Ammon's horn (tissue), 1 donor: Measurements from ENCODE around the gene MIA.
"Not testable (repeated sequence)": the region's sequence is repeated elsewhere in the genome, so short reads cannot be mapped to it uniquely, and the experiment has no call there.

Experiments
- DNase-seq: peaks from one replicate; pipeline ENCODE4 v3.0.0-alpha.2; 2016; ENCODE audit warnings: low spot score

Gene MIA

DNA sequence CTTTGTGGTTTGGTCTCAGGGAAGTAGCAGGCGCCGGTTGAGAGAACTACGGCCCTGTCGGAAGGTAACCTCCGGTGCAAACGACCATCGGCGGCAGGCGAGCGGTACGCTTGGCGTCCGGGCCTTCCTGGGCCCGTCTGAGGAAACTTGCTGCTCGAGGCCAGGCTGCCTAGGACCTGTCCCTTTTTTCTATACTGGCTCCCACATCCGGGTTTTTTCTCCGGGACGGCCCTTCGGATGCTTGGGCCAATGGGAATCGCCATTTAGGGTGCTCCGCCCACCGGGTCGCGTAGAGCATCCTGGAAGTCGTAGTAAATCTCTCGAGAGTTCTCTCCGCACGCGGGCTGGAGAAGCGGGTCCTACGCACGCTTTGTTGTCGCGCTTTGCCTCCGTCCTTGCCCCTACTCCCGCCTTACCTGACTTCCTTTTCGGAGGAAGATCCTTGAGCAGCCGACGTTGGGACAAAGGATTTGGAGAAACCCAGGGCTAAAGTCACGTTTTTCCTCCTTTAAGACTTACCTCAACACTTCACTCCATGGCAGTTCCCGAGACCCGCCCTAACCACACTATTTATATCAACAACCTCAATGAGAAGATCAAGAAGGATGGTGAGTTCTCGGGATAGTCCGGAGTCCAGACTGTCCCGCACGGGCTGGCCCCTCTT, 24.3 kb upstream of the MIA start, which contains the start of gene SNRPA:
TSS of gene SNRPA (plus strand) at position 330 of the 664 bp plus-strand sequence. CDS start at position 536, 206 bp downstream.
- peak; percentile 97 for DNase-seq

DNA sequence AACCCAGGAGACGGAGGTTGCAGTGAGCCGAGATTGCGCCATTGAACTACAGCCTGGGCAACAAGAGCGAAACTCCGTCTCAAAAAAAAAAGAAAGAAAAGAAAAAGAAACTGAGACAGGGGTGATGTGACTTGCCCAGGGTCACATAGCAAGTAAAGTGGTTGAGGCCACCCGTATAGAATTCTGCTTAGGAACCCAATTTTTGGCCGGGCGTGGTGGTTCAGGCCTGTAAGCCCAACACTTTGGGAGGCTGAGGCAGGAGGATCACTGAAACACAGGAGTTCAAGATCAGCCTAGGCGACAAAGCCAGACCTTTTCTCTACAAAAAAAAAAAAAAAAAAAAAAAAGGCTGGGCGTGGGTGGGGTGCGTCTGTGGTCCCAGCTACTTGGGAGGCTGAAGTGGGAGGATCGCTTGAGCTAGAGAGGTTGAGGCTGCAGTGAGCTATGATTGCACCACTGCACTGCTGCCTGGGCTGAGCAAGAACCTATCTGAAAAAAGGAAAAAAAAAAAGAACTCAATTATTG, 23.0 kb upstream of the MIA start:
- no peak for DNase-seq

DNA sequence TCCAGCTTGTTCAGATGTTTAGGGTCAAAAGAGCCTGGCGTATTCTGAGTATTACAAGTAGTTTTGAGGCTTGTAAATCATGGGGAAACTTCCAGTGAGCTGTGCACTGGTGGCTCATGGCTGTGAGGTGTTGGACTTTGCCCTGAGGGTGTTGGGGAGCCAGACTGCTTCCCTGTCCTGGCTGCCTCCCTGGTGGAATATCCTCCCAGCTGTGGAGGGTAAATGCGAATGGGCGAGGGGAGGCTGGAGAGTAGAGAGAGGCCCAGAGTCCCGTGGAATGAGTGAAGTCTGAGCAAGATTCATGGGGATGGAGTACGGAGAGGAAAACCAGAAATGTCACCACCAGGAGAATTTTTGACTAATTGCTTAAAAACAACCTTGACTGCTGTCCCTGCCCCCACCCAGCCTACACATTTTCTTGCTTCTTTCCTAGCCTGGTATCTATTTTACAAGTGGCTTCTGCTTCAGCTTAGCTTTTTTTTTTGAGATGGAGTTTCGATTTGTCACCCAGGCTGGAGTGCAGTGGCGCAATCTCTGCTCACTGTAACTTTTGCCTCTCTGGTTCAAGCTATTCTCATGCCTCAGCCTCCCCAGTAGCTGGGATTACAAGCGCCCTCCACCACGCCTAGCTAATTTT, 20.6 kb upstream of the MIA start:
- peak; percentile 13 for DNase-seq

DNA sequence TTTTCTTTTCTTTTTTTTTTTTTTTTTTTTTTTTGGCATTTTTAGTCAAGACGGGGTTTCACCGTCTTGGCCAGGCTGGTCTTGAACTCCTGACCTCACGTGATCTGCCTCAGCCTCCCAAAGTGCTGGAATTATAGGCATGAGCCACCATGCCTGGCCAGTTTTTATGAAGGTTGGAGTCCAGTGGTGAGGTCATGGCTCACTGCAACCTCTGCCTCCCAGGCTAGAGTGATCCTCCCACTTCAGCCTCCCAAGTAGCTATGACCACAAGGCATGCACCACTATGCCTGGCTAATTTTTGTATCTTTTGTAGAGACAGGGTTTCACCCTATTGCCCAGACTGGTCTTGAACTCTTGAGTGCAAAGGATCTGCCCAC, 20.1 kb upstream of the MIA start:
- no peak for DNase-seq

DNA sequence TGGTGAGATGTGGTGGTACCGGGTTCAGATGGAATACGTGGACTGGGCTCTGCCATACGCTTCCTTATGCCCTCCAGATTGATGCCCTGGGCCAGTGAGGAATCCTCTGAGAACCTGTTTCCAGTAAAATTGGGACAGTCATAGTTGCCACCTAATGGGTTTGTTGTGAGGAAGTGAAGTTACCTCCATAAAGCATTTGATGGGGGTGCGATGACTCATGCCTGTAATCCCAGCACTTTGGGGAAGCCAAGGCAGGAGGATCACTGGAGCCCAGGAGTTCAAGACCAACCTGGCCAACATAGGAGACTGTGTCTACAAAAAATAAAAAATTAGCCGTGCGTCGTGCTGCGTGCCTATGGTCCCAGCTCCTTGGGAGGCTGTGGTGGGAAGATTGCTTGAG, 19.5 kb upstream of the MIA start:
- DNase-seq: no peak

DNA sequence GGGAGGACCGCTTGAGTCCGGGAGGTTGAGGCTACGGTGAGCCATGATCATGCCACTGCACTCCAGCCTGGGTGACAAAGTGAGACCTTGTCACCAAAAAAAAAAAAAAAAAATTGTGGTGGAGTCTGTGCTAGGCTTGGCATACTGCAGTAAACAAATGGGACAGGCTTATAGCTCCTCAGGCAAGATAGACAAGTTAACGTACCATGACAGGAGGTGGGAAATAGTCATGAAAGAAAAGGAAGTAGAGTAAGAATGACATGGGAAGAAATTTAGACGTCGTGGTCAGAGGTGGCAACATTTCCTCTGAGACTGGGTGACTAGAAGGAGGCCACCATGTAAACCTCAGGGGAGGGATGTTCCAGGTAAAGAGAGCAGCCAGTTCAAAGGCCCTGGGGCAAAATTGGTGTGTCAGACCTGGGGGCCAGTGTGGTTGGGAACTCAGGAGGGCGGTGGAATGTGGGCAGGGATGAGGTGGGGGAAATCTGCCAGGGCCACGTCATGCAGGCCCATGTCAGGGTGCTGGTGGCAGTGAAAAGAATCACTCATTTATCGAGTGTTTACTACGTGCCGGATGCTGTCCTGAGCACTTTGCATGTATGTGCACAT, 18.7 kb upstream of the MIA start:
- DNase-seq: no peak

DNA sequence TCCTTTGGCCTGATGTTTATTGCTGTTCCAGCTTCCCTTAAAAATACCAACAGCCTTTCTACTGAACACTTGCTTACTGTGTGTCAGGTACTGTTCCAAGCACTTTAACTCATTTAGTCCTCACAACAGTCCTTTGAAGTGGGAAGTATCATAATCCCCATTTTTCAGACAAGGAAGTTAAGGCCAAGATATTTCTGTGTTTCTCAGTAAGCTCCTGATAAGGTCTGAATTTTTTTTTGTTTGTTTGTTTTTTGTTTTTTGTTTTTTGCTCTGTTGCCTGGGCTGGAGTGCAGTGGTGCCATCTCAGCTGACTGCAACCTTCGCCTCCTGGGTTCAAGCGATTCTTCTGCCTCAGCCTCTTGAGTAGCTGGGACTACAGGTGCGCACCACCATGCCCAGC, 16.8 kb upstream of the MIA start:
- DNase-seq: no peak

DNA sequence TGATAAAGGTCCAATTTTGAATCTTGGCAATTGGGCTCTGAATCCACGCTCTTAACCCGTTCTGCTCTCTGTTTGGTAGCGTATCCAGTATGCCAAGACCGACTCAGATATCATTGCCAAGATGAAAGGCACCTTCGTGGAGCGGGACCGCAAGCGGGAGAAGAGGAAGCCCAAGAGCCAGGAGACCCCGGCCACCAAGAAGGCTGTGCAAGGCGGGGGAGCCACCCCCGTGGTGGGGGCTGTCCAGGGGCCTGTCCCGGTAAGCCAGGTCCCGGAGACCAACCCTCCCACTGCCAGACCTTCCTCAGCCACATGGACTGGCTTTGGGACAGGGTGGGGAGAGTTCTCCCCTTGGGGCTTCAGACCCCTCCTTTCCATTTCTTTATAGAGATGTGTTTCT, 16.0 kb upstream of the MIA start:
- no peak for DNase-seq

DNA sequence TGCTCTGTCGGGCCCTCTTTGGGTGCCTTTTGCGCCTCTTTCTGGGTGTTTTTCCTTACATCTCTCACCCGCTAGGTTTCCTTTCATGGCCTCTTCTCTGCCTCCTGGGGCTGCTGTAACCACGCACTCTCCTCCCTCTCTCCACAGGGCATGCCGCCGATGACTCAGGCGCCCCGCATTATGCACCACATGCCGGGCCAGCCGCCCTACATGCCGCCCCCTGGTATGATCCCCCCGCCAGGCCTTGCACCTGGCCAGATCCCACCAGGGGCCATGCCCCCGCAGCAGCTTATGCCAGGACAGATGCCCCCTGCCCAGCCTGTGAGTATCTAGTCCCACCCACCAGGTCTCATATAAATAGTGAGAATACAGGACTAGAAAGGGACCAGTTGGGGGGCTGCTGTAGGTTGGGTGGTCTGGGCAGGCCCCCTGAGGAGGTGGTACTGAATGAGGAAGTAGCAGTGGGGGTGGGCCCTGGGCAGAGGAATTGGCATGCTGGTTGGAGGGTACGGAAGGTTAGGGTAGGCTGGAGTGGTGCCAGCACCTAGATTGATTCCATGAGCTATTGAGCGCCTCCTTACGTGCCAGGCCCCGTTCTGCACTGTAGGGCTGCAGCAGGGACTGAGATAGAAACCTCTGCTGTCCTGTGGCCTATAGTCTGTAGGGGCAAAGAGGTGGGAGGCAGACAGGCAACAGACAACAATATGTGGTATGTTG, 12.4 kb upstream of the MIA start:
- DNase-seq: no peak

DNA sequence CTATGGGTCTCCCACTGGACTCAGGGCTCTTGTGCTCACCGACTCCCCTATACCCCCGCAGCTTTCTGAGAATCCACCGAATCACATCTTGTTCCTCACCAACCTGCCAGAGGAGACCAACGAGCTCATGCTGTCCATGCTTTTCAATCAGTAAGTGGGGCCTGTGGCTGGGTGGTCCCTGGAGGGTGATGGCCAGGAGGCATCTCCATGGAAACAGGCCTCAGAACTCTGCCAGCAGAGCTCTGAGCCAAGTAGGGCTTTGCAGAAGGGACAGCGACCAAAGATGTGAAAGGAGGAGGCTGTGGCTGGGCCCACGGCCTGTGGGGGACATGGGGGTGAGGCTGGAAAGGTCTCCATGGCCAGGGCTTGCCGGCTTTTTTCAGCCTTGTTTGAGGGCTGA, 11.8 kb upstream of the MIA start:
- no peak for DNase-seq

DNA sequence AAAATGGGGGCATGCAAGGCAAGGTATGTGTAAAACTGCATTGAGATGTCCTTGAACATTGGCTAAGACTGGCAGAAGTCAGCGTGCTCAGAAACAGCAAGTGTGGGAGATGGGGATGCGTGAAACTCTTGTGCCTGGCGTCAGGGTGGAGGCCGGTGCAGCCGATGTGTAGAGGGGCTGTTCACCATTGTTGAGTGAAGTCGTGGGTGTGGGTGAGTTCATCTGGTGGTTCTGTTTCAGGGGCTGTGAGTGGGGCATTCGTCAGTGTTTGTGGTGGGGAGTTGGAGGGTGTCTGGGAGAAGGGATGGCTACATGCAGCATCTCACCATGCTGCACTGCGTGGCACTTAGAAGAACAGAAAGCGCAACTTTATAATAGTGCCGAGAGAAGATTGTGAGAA, 11.4 kb upstream of the MIA start:
- no peak for DNase-seq

DNA sequence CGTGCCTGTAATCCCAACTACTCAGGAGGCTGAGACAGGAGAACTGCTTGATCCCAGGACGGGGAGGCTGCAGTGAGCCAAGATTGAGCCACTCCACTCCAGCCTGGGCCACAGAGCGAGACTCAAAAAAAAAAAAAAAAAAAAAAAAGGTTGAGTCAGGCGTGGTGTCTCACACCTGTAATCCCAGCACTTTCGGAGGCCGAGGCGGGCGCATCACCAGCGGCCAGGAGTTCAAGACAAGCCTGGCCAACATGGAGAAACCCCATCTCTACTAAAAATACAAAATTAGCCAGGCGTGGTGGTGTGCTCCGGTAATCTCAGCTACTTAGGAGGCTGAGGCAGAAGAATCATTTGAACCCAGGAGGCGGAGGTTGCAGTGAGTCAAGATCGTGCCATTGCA, 8.9 kb upstream of the MIA start:
- DNase-seq: not testable (repeated sequence)

DNA sequence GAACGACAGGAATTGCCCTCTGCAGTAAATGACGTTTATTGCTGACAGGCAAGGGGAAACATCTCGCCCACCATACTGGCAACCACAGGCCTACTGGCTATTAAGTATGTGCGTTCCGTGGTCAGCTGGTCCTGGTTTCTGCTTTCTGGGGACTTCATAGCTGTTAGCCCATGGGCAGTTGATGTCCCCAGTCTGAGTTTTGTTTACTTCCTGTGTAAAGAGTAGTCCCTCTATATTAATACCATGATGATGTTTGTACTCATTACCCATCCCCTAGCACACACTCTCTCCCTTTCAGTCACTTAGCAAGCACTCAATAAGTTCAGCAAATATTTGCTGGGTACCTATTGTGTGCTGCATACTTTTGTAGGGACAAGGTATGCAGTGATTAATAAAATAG, 6.5 kb upstream of the MIA start:
- DNase-seq: no peak

DNA sequence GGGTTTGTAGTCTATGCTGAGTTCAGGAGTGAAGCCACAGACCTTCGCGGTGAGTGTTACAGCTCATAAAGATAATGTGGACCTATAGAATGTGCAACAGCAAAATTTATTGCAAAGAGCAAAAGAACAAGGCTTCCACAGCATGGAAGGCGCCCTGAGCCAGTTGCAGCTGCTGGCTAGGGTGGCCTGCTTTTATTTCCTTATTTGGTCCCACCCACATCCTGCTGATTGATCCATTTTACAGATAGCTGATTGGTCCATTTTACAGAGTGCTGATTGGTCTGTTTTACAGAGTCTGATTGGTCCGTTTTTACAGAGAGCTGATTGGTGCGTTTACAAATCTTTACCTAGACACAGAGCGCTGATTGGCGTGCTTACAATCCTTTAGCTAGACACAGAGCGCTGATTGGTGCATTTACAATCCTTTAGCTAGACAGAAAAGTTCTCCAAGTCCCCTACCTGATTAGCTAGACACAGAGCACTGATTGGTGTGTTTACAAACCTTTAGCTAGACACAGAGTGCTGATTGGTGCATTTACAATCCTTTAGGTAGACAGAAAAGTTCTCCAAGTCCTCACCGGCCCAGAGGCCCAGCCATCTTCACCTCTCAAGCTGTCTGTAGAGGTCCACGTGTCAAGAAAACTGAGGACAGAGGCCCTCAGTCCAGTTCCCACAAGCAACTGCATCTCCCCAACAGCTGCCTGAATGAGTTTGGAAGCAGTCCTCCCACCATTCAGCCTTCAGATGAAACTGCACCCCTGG, 4.0 kb upstream of the MIA start:
- not testable (repeated sequence) for DNase-seq

DNA sequence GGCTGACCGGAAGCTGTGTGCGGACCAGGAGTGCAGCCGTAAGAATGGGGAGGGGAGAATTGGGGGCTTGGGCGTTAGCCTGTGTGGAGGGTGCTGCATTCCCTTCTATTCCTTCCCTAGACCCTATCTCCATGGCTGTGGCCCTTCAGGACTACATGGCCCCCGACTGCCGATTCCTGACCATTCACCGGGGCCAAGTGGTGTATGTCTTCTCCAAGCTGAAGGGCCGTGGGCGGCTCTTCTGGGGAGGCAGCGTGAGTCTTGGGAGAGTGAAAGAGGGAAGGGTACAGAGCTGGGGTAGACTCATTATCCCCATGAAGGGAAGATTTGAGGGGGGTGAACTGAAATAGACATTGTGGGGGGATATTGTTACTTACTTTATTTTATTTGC, 306 bp downstream of the MIA start:
- DNase-seq: no peak

DNA sequence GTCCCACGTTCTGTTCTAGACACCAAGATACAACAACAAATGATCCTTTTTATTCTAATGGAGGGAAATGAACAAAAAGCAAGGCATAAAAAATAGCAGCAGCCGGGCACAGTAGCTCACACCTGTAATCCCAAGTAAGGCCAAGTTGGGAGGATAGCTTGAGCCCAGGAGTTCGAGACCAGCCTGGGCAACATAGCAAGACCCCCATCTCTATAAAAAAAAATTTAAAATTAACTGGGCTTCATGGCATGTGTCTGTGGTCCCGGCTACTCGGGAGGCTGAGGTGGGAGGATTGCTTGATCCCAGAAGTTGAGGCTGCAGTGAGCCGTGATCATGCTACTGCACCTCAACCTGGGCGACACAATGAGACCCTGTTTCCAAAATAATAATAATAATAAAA, 1.0 kb downstream of the MIA start:
- no peak for DNase-seq

DNA sequence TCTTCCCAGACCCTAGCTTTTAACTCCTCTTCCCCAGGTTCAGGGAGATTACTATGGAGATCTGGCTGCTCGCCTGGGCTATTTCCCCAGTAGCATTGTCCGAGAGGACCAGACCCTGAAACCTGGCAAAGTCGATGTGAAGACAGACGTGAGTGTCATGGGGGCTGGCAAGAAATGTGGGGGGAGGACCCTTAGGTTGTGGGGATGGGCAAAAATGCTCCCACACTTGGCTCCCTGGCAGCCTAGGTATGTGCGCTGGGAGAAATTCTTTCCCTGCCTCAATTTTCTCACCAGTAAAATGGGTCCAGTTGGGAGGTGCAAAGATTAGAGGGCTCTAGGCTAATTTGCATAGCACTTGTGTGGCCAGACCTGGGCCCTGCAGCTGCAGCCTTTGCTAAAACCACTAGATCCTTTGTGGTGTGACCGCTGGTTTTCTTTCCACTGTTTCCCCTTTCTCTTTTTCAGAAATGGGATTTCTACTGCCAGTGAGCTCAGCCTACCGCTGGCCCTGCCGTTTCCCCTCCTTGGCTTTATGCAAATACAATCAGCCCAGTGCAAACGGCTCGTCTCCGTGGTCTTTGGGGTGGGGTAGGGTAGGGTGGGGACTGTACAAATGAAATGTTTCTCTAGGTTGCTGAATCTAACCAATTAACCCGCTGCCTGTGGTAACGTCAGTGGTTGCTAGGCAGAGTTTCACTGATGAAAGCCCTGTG, 1.8 kb downstream of the MIA start:
- DNase-seq: peak; percentile 98

DNA sequence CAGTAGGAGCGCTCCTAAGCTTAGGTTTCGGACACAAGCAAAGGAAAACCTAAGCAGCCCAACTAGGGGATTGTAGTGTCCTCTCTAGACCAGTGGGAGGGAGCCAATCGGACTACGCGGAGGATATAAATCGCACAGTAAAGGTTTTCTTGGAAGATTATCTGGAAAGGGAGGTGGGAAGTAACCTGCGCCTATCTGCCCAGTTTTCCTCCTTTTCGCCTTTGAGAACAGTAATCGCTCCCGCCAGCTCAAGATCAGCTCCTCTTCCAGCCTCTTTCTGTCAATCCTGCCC, 2.3 kb downstream of the MIA start:
- DNase-seq: no peak

DNA sequence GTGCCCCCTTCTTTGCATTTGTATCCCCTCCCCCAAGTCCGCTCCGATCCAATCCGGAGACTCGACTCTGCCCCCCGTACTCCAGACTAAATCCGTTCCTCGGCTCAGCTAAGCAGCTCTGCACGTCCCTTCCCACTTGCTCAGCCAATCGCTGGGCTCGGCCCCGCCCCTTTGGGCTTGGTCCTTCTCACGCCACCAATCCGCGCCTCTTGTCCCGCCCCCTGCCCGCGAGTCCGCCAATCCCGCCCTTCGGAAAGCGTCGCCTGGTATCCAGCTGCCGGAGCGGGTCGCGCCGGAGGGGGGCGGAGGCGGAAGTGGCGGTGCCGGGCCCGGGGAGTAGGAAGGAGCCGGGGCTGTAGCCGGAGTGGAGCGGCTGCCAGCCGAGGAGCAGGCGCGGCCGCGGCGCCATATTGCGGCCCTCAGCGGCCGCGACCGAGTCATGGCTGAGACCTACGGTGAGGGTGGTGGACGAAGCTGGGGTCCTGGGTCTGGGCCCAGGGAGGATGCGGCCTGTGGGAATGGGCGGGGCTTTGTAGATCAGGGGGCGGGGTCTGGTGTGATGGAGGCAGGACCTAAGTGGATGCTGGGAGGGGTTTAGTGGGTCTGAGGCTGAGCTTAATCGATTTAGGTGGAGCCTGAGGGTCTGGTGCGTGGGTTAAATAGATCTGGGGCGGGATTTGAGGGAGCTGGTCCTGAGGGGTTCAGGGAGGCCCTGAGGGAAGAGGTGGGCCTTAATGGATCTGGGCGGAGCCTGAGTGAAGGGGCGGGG, 2.8 kb downstream of the MIA start, which contains the start of gene RAB4B:
TSS of gene RAB4B (plus strand) at position 311 of the 769 bp plus-strand sequence. CDS start at position 440, 129 bp downstream.
- DNase-seq: peak; percentile 100

DNA sequence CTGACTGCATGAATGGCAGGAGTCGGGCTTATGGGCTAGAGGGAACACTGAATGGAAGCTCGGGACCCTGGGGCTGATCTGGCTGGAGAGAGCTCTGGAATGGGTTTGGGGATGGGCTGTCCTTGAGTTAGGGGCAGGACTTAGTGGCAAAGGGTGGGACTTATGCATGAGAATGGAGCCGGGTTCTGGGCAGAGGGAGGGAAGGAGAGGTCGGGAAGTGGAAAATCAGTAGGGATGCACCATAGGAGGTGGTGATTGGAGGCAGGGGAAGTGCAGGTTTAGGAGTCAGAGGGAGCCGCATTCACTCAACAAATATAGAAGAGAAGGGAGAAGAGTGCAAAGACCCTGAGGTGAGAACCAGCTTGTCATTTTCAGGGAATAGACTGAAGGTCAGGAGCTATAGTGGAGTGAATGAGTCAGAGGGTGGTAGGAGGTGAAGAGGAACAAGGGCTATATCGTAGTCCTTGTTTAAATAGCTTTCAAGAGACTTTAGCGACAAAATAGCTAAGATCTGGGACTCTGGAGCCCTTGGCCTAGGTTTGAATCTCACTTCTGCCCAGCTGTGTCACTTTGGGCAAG, 3.5 kb downstream of the MIA start:
- no peak for DNase-seq
